Activated naive CD4-positive, alpha-beta T cell treated with anti-CD3 and anti-CD28 coated beads, Interleukin-2, amount 50 U/mL, for 72 hours (primary cell): ENCODE measurements around the gene CLEC7A. TPM values are rescaled to one million over a fixed set of nuclear protein-coding genes. Genes with fewer than 3 reads are reported as not detected.

Experiments used
- ATAC-seq, 2 donors: fragments of 150-1000 bp; cut with Tn5 transposase; 2 replicates each; pipeline ENCODE4 v1.10.0; 2021; ENCODE audit warnings: mild to moderate bottlenecking in 2 of 2, moderate library complexity in 2 of 2
- DNase-seq, 2 donors: peaks; one replicate each; pipeline ENCODE4 v3.0.0; 2021 to 2022; ENCODE audit warnings: low spot score in 2 of 2
- H3K27ac Mint-ChIP-seq, 2 donors: one replicate each; pipeline ENCODE4 v1.8.0; 2022; ENCODE audit warnings: mild to moderate bottlenecking in 2 of 2, mixed read lengths in 2 of 2
- H3K36me3 Mint-ChIP-seq, 2 donors: one replicate each; pipeline ENCODE4 v1.8.0; 2022; ENCODE audit warnings: mixed read lengths in 2 of 2
- H3K9me3 Mint-ChIP-seq, 2 donors: one replicate each; pipeline ENCODE4 v1.8.0; 2022; ENCODE audit warnings: mixed read lengths in 2 of 2
- total RNA-seq, 2 donors: library from RNA; stranded (reverse); gene quantifications; one replicate each; pipeline ENCODE4 v1.2.3, GENCODE V29; 2022

Gene CLEC7A
- total RNA-seq, 2 donors from 2014 or later: 0.09 TPM; not detected in 1

DNA sequence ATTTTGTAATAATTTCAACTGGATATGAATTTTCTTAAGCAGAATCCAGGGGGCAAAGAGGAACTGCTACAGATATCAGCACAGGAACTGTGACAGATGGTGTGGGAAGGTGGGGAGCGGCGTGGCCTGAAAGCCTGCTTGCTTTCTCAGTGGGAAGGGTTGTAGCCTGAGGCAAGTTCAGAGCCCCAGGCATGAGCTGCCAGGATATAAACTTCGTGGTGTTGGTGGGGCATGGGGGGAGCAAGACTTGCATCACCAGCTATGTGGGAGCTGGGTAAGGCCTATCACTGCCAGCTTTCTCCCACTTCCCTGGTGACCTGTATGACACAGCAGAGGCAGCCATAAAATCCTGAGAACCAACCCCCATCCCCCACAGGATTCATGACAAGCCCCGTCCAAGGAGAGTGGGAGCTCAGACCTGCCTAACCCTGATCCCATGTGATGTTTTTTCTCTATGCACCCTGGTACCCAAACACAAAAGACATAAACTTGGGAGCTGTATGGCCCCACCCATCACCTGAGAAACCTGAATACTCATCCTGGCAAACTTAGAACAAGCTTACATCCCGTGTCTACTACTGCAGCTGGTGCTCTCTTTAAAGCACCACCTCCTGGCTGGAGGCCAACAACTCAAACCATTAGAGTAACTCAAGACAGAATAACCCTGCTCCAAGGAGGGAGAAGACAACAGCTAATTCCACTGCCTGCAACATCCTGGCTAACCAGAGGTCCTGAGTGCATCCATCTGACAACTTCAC, 47.7 kb downstream of the CLEC7A start:
- Mint-ChIP-seq H3K27ac (no peak overlapping the region), H3K36me3 (peaks cover 10% of the 10 kb centered on the region in 2 donors), H3K9me3 (peaks cover 8 to 19% of the 10 kb centered on the region in 2 donors)
- DNase-seq: no peak
- no peak for ATAC-seq

- Mint-ChIP-seq H3K36me3 (no peaks in the 10 kb centered on the region), H3K9me3 (no peaks in the 10 kb centered on the region), H3K27ac (no peak overlapping the region)
- ATAC-seq (no peak), DNase-seq (no peak)
Measured at GRCh38 chr12:10075451-10075850, 54.5 kb downstream of the CLEC7A start.

- ATAC-seq (no peak), DNase-seq (no peak)
- Mint-ChIP-seq H3K27ac (no peak overlapping the region), H3K36me3 (no peaks in the 10 kb centered on the region), H3K9me3 (no peaks in the 10 kb centered on the region)
Measured at GRCh38 chr12:10073261-10073660, 56.7 kb downstream of the CLEC7A start.

DNA sequence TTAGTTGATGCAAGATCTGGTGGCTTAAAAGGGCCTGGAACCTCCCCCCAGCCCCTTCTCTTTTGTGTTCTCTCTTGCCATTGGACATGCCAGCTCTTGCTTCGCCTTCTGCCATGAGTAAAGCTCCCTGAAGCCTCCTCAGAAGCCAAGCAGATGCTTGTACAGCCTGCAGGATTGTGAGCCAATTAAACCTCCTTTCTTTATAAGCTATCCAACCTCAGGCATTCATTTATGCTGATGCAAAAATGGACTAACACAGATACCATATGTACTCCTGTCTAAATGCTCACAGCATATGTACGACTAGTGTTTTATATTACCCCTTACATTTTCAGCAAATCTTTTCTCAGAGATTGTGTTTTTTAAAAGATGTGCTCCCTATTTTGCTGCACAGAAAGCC, 57.9 kb downstream of the CLEC7A start:
- ATAC-seq (no peak), DNase-seq (no peak)
- no peaks in the 10 kb centered on the region for H3K36me3 Mint-ChIP-seq
- H3K9me3 Mint-ChIP-seq: no peaks in the 10 kb centered on the region
- H3K27ac Mint-ChIP-seq: no peak overlapping the region

GRCh38 chr12:10070380-10070779, 59.6 kb downstream of the CLEC7A start:
- Mint-ChIP-seq H3K27ac (no peak overlapping the region), H3K9me3 (no peaks in the 10 kb centered on the region), H3K36me3 (no peaks in the 10 kb centered on the region)
- no peak for DNase-seq
- ATAC-seq: no peak

- Mint-ChIP-seq H3K36me3 (no peaks in the 10 kb centered on the region), H3K9me3 (no peaks in the 10 kb centered on the region), H3K27ac (no peak overlapping the region)
- DNase-seq: no peak
- no peak for ATAC-seq
Measured at GRCh38 chr12:10069976-10070375, 60.0 kb downstream of the CLEC7A start.

- H3K27ac Mint-ChIP-seq: no peak overlapping the region
- DNase-seq: no peak
- no peak for ATAC-seq
- H3K36me3 Mint-ChIP-seq: no peaks in the 10 kb centered on the region
- H3K9me3 Mint-ChIP-seq: no peaks in the 10 kb centered on the region
Measured at GRCh38 chr12:10069099-10069498, 60.9 kb downstream of the CLEC7A start.

- Mint-ChIP-seq H3K36me3 (no peaks in the 10 kb centered on the region), H3K27ac (no peak overlapping the region), H3K9me3 (no peaks in the 10 kb centered on the region)
- DNase-seq (no peak), ATAC-seq (no peak)
Measured at GRCh38 chr12:10068644-10069043, 61.4 kb downstream of the CLEC7A start.

DNA sequence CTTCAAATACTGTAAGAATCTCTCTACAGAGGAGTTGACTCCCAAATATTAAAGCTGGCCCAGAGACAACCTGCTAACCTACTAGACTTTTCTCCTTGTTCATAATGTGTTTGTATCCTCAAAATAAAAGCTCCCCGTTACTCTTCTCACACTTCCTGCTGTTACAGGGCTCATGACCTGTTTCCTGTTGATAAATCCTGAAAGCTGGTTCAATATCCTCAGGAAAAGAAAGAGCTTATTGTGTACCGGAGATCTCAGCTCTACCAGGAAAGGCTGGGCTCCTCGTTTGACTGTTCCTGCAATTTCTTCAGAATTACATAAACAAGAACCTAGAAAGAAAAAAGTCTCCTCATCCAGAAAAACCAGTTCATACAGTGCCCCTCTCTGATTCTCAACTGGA, 62.1 kb downstream of the CLEC7A start:
- Mint-ChIP-seq H3K36me3 (no peaks in the 10 kb centered on the region), H3K9me3 (no peaks in the 10 kb centered on the region), H3K27ac (no peak overlapping the region)
- DNase-seq (no peak), ATAC-seq (no peak)

- ATAC-seq (no peak), DNase-seq (no peak)
- no peak overlapping the region for H3K27ac Mint-ChIP-seq
- H3K36me3 Mint-ChIP-seq: no peaks in the 10 kb centered on the region
- no peaks in the 10 kb centered on the region for H3K9me3 Mint-ChIP-seq
Measured at GRCh38 chr12:10067264-10067663, 62.7 kb downstream of the CLEC7A start.

Other genes with a start within 250 kb of the CLEC7A start
- gene KLRF2, start 248.7 kb downstream of the CLEC7A start, total RNA-seq: not detected
- gene CLEC2A, start 197.8 kb downstream of the CLEC7A start, total RNA-seq: not detected
- gene CLEC12A, start 158.8 kb downstream of the CLEC7A start, total RNA-seq: under 1 TPM in 1 of 2 donors, not detected in 1; 0.93 TPM
- not detected for gene CLEC1B, start 131.1 kb downstream of the CLEC7A start, total RNA-seq
- gene CLEC12B, start 119.6 kb downstream of the CLEC7A start, total RNA-seq: not detected
- gene CLEC9A, start 99.5 kb downstream of the CLEC7A start, total RNA-seq: not detected
- gene CLEC1A, start 31.2 kb downstream of the CLEC7A start, total RNA-seq: not detected
- not detected for gene OLR1, start 41.9 kb upstream of the CLEC7A start, total RNA-seq
- gene TMEM52B, start 48.8 kb upstream of the CLEC7A start, total RNA-seq: not detected
- 10 to 100 TPM in 1 of 2 donors, 1 to 10 TPM in 1; 3.6 to 11.0 TPM for gene GABARAPL1, start 82.7 kb upstream of the CLEC7A start, total RNA-seq
- under 1 TPM; 0.27 to 0.89 TPM for gene KLRD1, start 177.7 kb upstream of the CLEC7A start, total RNA-seq